ENCODE results near the gene LOXHD1.

- TF ChIP-seq CTCF (conservative IDR thresholded peaks at IDR 0.05 in 1 of 2, IDR thresholded peaks at IDR 0.05 in 1 of 2; ENCODE audit: extremely low read depth in 1 of 2, insufficient read depth in 1 of 2, low read depth in 1 of 2, low read length in 2 of 2), result no peak
- TF ChIP-seq EZH2 (IDR thresholded peaks at IDR 0.05; ENCODE audit: borderline replicate concordance, low read length), result no peak
These were observed 27.7 kb downstream of the LOXHD1 start for GRCh38 chr18:46629361-46629760.
